OCI-LY7 (cell line): ENCODE data around the gene RBBP6.

Experiments
- EZH2phosphoT487 ChIP-seq: fragments of 200-600 bp; sonication (generic); IDR thresholded peaks from 2 replicates; pipeline ENCODE4 v1.6.1; 2018; ENCODE audit warnings: low read depth, borderline replicate concordance, mild to moderate bottlenecking, mixed run types, antibody characterized with exemption, low read length, moderate library complexity, mixed read lengths
- TF ChIP-seq, protein P1 (sequence below): fragments of 200-600 bp; sonication (generic); conservative IDR thresholded peaks from 2 replicates; pipeline ENCODE4 v1.5.1; 2014; ENCODE audit warnings: mild to moderate bottlenecking, antibody characterized with exemption, low read length, moderate library complexity, mixed read lengths

DNA sequence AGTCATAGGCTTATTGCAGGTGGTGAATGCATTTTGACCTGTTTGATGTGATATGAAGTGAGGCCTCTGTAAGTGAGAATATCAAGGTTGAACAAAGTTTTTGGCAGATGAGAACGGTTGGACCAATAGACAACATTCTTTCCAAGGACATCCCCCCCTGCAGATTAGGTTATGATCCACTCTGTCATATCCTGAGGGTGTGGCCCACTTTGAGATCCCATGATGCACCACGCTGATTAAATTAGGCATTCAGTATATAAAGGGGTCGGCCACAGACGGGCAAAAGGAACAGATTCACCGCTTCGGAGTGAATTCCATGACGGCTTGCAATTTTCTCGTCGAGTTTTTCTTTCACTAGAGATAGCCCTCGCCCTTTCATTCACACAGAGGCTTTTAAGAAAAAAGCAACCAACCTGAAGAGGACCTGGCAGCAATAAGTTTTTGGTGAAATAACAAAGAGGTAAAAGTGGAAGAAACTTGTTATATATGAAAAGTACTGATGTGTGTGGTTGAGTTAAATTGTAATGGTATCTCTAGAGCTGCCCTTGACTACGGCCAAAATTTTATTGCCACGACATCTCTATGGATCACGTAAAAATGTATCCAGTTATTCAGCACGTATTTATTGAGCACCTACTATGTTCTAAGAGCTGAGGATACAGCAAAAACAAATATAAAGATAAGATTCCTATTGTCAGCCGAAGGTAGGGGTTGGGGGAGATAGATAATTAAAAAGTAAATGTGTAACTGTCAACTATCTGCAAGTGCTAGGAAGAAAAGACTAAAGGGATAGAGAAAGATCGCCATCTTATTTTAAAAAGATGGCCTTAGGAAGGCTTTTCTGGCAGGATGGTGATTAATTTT lies 1.7 kb upstream of the RBBP6 start:
- TF ChIP-seq, protein P1, sequence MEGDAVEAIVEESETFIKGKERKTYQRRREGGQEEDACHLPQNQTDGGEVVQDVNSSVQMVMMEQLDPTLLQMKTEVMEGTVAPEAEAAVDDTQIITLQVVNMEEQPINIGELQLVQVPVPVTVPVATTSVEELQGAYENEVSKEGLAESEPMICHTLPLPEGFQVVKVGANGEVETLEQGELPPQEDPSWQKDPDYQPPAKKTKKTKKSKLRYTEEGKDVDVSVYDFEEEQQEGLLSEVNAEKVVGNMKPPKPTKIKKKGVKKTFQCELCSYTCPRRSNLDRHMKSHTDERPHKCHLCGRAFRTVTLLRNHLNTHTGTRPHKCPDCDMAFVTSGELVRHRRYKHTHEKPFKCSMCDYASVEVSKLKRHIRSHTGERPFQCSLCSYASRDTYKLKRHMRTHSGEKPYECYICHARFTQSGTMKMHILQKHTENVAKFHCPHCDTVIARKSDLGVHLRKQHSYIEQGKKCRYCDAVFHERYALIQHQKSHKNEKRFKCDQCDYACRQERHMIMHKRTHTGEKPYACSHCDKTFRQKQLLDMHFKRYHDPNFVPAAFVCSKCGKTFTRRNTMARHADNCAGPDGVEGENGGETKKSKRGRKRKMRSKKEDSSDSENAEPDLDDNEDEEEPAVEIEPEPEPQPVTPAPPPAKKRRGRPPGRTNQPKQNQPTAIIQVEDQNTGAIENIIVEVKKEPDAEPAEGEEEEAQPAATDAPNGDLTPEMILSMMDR: no peak
- TF ChIP-seq EZH2phosphoT487: no peak
